Measurements from ENCODE around the gene PHF19.

DNA sequence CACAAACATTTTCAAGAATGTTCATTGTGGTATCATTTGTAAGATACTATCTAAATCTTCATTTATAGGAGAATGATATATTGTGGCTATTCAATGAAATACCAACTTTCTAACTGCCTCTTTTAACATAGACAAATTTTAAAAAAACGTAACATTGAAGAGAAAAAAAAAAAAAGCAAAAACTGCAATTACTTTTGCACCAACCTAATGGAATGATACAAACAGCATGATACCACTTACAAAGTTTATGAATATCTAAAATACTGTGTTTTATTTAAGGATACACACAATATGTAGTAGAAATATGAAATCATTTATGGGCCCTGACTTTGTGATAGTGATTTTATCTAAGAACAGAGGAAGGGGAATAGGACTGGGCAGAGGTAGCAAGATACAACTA is 58.4 kb downstream of the PHF19 start:
- TF ChIP-seq TARDBP (IDR thresholded peaks at IDR 0.05), result no peak
- TF ChIP-seq SP1 (IDR thresholded peaks at IDR 0.05), result no peak

Measured in HEK293T (cell line).